Measurements from ENCODE around the gene EHD3. TPM values are rescaled to one million over a fixed set of nuclear protein-coding genes. Genes with fewer than 3 reads are reported as not detected.

The EHD3 gene
- total RNA-seq, 1 donor from 2014 or later, result 20.9 TPM

- Histone ChIP-seq H3K9ac (ENCODE audit: low read length) (no peak overlapping the region), H3K4me3 (ENCODE audit: insufficient read depth, low read depth, low read length) (no peak overlapping the region), H3K36me3 (ENCODE audit: insufficient read depth, low read length) (no peaks in the 10 kb centered on the region), H4K20me1 (ENCODE audit: insufficient read depth, low read length) (no peaks in the 10 kb centered on the region), H3K27me3 (ENCODE audit: insufficient read depth, low read length) (no peaks in the 10 kb centered on the region), H3K27ac (ENCODE audit: low read depth, low read length) (no peak overlapping the region), H3K9me3 (ENCODE audit: insufficient read depth, low read depth, low read length) (no peaks in the 10 kb centered on the region), H3K4me1 (ENCODE audit: insufficient read depth, low read length) (no peaks in the 10 kb centered on the region), H3K4me2 (ENCODE audit: low read length) (no peak overlapping the region), H3K79me2 (ENCODE audit: insufficient read depth, low read length) (no peaks in the 10 kb centered on the region), H2AFZ (ENCODE audit: low read depth, low read length) (no peak overlapping the region)
- H3K9me3 Mint-ChIP-seq (ENCODE audit: unreplicated experiment), result peaks cover 2% of the 10 kb centered on the region
- peaks cover 29% of the 10 kb centered on the region for H3K27me3 Mint-ChIP-seq (ENCODE audit: low read depth, unreplicated experiment)
- H3K36me3 Mint-ChIP-seq (ENCODE audit: low read depth, unreplicated experiment), result no peaks in the 10 kb centered on the region
- no peak overlapping the region for H3K27ac Mint-ChIP-seq (ENCODE audit: unreplicated experiment)
- TF ChIP-seq CTCF (IDR thresholded peaks at IDR 0.05; ENCODE audit: insufficient read depth, low read depth, low read length) (no peak), EZH2 (IDR thresholded peaks at IDR 0.05; ENCODE audit: insufficient read depth, low read length) (no peak)
- no peaks in the 10 kb centered on the region for H3K4me1 Mint-ChIP-seq (ENCODE audit: low read depth, unreplicated experiment)
- no peak overlapping the region for H3K4me3 Mint-ChIP-seq (ENCODE audit: unreplicated experiment)
- DNase-seq (ENCODE audit: low read depth) (no peak), FAIRE-seq (no peak)
These were observed 45.8 kb upstream of the EHD3 start for GRCh38 chr2:31188131-31188530.

DNA sequence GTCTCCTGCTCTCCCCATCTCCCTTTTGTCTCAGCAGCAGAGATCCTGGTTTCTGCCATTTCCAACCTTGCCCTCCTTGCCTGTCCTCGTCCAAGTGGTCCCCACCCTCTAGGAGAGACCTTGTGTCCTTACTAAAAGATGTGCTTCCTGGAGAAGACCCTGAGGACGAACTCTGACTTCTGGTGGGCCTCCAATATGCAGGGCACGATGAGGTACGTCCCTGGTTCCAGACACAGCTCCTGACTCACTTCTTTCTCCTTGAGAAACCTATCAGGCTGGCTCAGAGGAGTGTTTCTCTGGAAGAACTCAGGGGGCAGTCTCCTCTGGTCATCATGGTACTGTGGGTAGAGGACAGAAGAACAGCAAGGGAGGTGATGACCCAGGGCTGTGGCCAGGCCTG lies 44.8 kb upstream of the EHD3 start:
- H3K4me2 ChIP-seq (ENCODE audit: low read length), result no peak overlapping the region
- TF ChIP-seq CTCF (IDR thresholded peaks at IDR 0.05; ENCODE audit: insufficient read depth, low read depth, low read length), result no peak
- TF ChIP-seq EZH2 (IDR thresholded peaks at IDR 0.05; ENCODE audit: insufficient read depth, low read length), result no peak
- no peaks in the 10 kb centered on the region for H3K36me3 ChIP-seq (ENCODE audit: insufficient read depth, low read length)
- FAIRE-seq (no peak), DNase-seq (ENCODE audit: low read depth) (no peak)
- H3K79me2 ChIP-seq (ENCODE audit: insufficient read depth, low read length), result no peaks in the 10 kb centered on the region
- no peak overlapping the region for H3K27ac ChIP-seq (ENCODE audit: low read depth, low read length)
- Mint-ChIP-seq H3K4me3 (ENCODE audit: unreplicated experiment) (no peak overlapping the region), H3K4me1 (ENCODE audit: low read depth, unreplicated experiment) (no peaks in the 10 kb centered on the region), H3K36me3 (ENCODE audit: low read depth, unreplicated experiment) (no peaks in the 10 kb centered on the region), H3K27me3 (ENCODE audit: low read depth, unreplicated experiment) (peaks cover 26% of the 10 kb centered on the region), H3K27ac (ENCODE audit: unreplicated experiment) (no peak overlapping the region), H3K9me3 (ENCODE audit: unreplicated experiment) (peaks cover 2% of the 10 kb centered on the region)
- no peak overlapping the region for H2AFZ ChIP-seq (ENCODE audit: low read depth, low read length)
- no peak overlapping the region for H3K9ac ChIP-seq (ENCODE audit: low read length)
- H3K4me1 ChIP-seq (ENCODE audit: insufficient read depth, low read length), result no peaks in the 10 kb centered on the region
- H3K9me3 ChIP-seq (ENCODE audit: insufficient read depth, low read depth, low read length), result no peaks in the 10 kb centered on the region
- H3K27me3 ChIP-seq (ENCODE audit: insufficient read depth, low read length), result no peaks in the 10 kb centered on the region
- no peaks in the 10 kb centered on the region for H4K20me1 ChIP-seq (ENCODE audit: insufficient read depth, low read length)
- H3K4me3 ChIP-seq (ENCODE audit: insufficient read depth, low read depth, low read length), result no peak overlapping the region

GRCh38 chr2:31190188-31190587 lies 43.8 kb upstream of the EHD3 start:
- Mint-ChIP-seq H3K4me3 (ENCODE audit: unreplicated experiment) (no peak overlapping the region), H3K36me3 (ENCODE audit: low read depth, unreplicated experiment) (no peaks in the 10 kb centered on the region), H3K27me3 (ENCODE audit: low read depth, unreplicated experiment) (peaks cover 18% of the 10 kb centered on the region), H3K4me1 (ENCODE audit: low read depth, unreplicated experiment) (no peaks in the 10 kb centered on the region), H3K9me3 (ENCODE audit: unreplicated experiment) (no peaks in the 10 kb centered on the region), H3K27ac (ENCODE audit: unreplicated experiment) (no peak overlapping the region)
- no peaks in the 10 kb centered on the region for H3K79me2 ChIP-seq (ENCODE audit: insufficient read depth, low read length)
- H3K9ac ChIP-seq (ENCODE audit: low read length), result no peak overlapping the region
- H3K4me2 ChIP-seq (ENCODE audit: low read length), result no peak overlapping the region
- DNase-seq (ENCODE audit: low read depth) (no peak), FAIRE-seq (no peak)
- no peaks in the 10 kb centered on the region for H3K4me1 ChIP-seq (ENCODE audit: insufficient read depth, low read length)
- TF ChIP-seq EZH2 (IDR thresholded peaks at IDR 0.05; ENCODE audit: insufficient read depth, low read length), result no peak
- TF ChIP-seq CTCF (IDR thresholded peaks at IDR 0.05; ENCODE audit: insufficient read depth, low read depth, low read length), result no peak
- no peaks in the 10 kb centered on the region for H4K20me1 ChIP-seq (ENCODE audit: insufficient read depth, low read length)
- no peak overlapping the region for H3K27ac ChIP-seq (ENCODE audit: low read depth, low read length)
- H3K4me3 ChIP-seq (ENCODE audit: insufficient read depth, low read depth, low read length), result no peak overlapping the region
- H3K9me3 ChIP-seq (ENCODE audit: insufficient read depth, low read depth, low read length), result no peaks in the 10 kb centered on the region
- no peaks in the 10 kb centered on the region for H3K27me3 ChIP-seq (ENCODE audit: insufficient read depth, low read length)
- no peaks in the 10 kb centered on the region for H3K36me3 ChIP-seq (ENCODE audit: insufficient read depth, low read length)
- H2AFZ ChIP-seq (ENCODE audit: low read depth, low read length), result no peak overlapping the region
